ENCODE measurements around the gene RCSD1. TPM values are rescaled to one million over a fixed set of nuclear protein-coding genes. Genes with fewer than 3 reads are reported as not detected.

The RCSD1 gene
- total and polyA plus RNA-seq, 10 of the 15 experiments (the other 5 are each of a cell fraction or from before 2014, with no cell fraction given) = 11.4 to 78.3 (median 71.6) TPM

- TF ChIP-seq ZNF592 (IDR thresholded peaks at IDR 0.05) = no peak
- no peak for TF ChIP-seq SUZ12 (IDR thresholded peaks at IDR 0.05; ENCODE audit: unreplicated experiment)
- no peak for TF ChIP-seq NFYA (IDR thresholded peaks at IDR 0.05; ENCODE audit: borderline replicate concordance, low read depth, low read length)
- TF ChIP-seq SPI1 (IDR thresholded peaks at IDR 0.05; ENCODE audit: borderline replicate concordance, insufficient read depth, low read depth, low read length) = peak; percentile 93
- TF ChIP-seq RCOR1 (conservative IDR thresholded peaks at IDR 0.05; ENCODE audit: low read depth, low read length) = no peak
- no peak for TF ChIP-seq NR2C2 (IDR thresholded peaks at IDR 0.05; ENCODE audit: borderline replicate concordance, control insufficient read depth, insufficient read length, low read depth)
- no peak for TF ChIP-seq RAD51 (IDR thresholded peaks at IDR 0.05)
- TF ChIP-seq, protein P1, sequence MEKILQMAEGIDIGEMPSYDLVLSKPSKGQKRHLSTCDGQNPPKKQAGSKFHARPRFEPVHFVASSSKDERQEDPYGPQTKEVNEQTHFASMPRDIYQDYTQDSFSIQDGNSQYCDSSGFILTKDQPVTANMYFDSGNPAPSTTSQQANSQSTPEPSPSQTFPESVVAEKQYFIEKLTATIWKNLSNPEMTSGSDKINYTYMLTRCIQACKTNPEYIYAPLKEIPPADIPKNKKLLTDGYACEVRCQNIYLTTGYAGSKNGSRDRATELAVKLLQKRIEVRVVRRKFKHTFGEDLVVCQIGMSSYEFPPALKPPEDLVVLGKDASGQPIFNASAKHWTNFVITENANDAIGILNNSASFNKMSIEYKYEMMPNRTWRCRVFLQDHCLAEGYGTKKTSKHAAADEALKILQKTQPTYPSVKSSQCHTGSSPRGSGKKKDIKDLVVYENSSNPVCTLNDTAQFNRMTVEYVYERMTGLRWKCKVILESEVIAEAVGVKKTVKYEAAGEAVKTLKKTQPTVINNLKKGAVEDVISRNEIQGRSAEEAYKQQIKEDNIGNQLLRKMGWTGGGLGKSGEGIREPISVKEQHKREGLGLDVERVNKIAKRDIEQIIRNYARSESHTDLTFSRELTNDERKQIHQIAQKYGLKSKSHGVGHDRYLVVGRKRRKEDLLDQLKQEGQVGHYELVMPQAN (conservative IDR thresholded peaks at IDR 0.05) = no peak
- TF ChIP-seq, protein P2, sequence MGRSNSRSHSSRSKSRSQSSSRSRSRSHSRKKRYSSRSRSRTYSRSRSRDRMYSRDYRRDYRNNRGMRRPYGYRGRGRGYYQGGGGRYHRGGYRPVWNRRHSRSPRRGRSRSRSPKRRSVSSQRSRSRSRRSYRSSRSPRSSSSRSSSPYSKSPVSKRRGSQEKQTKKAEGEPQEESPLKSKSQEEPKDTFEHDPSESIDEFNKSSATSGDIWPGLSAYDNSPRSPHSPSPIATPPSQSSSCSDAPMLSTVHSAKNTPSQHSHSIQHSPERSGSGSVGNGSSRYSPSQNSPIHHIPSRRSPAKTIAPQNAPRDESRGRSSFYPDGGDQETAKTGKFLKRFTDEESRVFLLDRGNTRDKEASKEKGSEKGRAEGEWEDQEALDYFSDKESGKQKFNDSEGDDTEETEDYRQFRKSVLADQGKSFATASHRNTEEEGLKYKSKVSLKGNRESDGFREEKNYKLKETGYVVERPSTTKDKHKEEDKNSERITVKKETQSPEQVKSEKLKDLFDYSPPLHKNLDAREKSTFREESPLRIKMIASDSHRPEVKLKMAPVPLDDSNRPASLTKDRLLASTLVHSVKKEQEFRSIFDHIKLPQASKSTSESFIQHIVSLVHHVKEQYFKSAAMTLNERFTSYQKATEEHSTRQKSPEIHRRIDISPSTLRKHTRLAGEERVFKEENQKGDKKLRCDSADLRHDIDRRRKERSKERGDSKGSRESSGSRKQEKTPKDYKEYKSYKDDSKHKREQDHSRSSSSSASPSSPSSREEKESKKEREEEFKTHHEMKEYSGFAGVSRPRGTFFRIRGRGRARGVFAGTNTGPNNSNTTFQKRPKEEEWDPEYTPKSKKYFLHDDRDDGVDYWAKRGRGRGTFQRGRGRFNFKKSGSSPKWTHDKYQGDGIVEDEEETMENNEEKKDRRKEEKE (IDR thresholded peaks at IDR 0.05) = no peak
- TF ChIP-seq CHD2 (IDR thresholded peaks at IDR 0.05; ENCODE audit: borderline replicate concordance, low read depth, low read length) = no peak
- TF ChIP-seq NFIC (IDR thresholded peaks at IDR 0.05; ENCODE audit: low read depth, low read length) = 0 out of 2 replicates have a peak, but pooled peaks have one; percentile 50
- no peak for TF ChIP-seq CHD1 (IDR thresholded peaks at IDR 0.05; ENCODE audit: low read depth, low read length)
- TF ChIP-seq BCL11A (IDR thresholded peaks at IDR 0.05; ENCODE audit: low read depth, low read length) = 0 out of 2 replicates have a peak, but pooled peaks have one; percentile 42
- TF ChIP-seq, protein P3, sequence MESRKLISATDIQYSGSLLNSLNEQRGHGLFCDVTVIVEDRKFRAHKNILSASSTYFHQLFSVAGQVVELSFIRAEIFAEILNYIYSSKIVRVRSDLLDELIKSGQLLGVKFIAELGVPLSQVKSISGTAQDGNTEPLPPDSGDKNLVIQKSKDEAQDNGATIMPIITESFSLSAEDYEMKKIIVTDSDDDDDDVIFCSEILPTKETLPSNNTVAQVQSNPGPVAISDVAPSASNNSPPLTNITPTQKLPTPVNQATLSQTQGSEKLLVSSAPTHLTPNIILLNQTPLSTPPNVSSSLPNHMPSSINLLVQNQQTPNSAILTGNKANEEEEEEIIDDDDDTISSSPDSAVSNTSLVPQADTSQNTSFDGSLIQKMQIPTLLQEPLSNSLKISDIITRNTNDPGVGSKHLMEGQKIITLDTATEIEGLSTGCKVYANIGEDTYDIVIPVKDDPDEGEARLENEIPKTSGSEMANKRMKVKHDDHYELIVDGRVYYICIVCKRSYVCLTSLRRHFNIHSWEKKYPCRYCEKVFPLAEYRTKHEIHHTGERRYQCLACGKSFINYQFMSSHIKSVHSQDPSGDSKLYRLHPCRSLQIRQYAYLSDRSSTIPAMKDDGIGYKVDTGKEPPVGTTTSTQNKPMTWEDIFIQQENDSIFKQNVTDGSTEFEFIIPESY (IDR thresholded peaks at IDR 0.05) = no peak
- TF ChIP-seq, protein P4, sequence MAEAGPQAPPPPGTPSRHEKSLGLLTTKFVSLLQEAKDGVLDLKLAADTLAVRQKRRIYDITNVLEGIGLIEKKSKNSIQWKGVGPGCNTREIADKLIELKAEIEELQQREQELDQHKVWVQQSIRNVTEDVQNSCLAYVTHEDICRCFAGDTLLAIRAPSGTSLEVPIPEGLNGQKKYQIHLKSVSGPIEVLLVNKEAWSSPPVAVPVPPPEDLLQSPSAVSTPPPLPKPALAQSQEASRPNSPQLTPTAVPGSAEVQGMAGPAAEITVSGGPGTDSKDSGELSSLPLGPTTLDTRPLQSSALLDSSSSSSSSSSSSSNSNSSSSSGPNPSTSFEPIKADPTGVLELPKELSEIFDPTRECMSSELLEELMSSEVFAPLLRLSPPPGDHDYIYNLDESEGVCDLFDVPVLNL (IDR thresholded peaks at IDR 0.05; ENCODE audit: low read depth, low read length) = no peak
- TF ChIP-seq POLR2A (IDR thresholded peaks at IDR 0.05; ENCODE audit: low read depth, low read length) = no peak
- TF ChIP-seq MLLT1 (IDR thresholded peaks at IDR 0.05) = peak; percentile 53; the same call in 1 of the 2 replicates
Measured at GRCh38 chr1:167668108-167668507, 38.1 kb downstream of the RCSD1 start (continued).

All from GM12878 (cell line).